Lower leg skin (tissue), 3 donors: ENCODE measurements around the gene PTPN13.

Experiments used
- POLR2A ChIP-seq, 2 donors: fragments of 450-650 bp; IDR thresholded peaks; one replicate each; pipeline ENCODE4 v1.6.1; 2016 to 2017; ENCODE audit warnings: antibody characterized with exemption in 2 of 2, mild to moderate bottlenecking in 1 of 2, moderate library complexity in 1 of 2
- TF ChIP-seq, protein P1 (sequence below), 3 donors: fragments of 450-650 bp; IDR thresholded peaks; one replicate each; pipeline ENCODE4 v1.5.1; 2016; ENCODE audit warnings: antibody characterized with exemption in 3 of 3, mild to moderate bottlenecking in 3 of 3, moderate library complexity in 2 of 3

DNA sequence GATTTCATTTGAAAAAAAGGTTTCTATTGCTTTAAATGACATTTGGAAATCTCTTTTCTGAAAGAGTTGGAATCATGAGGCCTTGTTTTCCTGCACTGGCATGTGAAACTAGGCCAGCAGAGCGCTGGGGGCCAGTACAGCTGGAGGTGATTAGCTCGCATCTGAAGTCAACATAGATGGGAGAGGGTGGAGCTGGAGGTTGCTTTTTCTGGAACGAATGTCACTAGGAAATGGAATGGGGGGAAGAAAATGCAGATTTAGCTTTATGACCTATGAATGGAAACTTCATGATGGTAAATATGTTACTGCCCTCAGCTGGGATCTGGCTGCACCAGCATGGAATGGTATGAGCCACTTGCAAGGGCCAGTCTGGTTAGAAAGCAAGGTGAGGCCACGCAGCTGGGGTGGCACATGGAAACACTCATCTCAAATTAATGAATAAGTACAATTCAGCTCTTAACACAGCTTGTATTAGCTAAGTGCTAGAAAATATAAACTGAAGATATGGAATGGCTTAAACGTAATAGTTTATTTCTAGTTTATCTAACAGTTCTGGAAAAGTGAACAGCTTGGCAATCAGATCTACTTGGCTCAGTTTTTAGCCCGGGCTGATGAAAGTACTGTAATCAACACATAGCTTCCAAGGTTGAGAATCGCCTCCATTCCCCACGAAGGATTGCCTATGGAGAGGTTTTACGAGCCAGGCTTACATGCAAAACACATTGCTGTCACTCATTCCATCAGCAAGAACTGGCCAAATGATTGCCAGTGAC lies 222.6 kb downstream of the PTPN13 start:
- TF ChIP-seq, protein P1, sequence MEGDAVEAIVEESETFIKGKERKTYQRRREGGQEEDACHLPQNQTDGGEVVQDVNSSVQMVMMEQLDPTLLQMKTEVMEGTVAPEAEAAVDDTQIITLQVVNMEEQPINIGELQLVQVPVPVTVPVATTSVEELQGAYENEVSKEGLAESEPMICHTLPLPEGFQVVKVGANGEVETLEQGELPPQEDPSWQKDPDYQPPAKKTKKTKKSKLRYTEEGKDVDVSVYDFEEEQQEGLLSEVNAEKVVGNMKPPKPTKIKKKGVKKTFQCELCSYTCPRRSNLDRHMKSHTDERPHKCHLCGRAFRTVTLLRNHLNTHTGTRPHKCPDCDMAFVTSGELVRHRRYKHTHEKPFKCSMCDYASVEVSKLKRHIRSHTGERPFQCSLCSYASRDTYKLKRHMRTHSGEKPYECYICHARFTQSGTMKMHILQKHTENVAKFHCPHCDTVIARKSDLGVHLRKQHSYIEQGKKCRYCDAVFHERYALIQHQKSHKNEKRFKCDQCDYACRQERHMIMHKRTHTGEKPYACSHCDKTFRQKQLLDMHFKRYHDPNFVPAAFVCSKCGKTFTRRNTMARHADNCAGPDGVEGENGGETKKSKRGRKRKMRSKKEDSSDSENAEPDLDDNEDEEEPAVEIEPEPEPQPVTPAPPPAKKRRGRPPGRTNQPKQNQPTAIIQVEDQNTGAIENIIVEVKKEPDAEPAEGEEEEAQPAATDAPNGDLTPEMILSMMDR (IDR thresholded peaks at IDR 0.05): no peak
- TF ChIP-seq POLR2A (IDR thresholded peaks at IDR 0.05): no peak
